ENCODE data around the gene GRIN1.
"Not testable (repeated sequence)": the region's sequence is repeated elsewhere in the genome, so short reads cannot be mapped to it uniquely, and the experiment has no call there.

The GRIN1 gene

DNA sequence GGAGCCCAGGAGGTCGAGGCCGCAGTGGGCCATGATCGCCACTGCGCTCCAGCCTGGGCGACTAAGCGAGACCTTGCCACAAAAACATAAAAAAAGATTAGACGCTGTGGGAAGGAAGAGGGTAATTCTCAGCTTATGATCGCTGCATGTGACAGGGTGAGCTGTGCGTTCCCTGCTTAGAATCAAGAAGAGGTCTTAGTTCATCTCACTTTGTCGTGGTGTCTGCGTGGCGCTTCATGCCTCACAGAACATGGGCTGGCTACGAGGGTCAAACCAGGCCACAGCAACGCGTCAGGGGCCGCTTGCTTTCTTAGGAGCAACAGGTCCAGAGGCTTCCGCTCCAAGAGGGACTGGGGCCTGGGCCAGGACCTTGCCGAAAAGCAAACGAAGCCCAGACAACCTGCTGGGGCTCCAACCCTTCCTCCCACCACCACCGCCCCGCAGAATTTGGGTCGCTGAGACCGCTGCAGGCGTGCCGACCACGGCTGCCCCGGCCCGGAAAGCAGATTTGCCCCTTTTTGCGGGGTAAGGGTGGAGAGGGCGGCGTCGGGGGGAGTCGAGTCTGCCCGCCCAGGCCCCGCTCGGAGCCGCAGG lies 10.0 kb upstream of the GRIN1 start:
- DNase-seq: no peak

DNA sequence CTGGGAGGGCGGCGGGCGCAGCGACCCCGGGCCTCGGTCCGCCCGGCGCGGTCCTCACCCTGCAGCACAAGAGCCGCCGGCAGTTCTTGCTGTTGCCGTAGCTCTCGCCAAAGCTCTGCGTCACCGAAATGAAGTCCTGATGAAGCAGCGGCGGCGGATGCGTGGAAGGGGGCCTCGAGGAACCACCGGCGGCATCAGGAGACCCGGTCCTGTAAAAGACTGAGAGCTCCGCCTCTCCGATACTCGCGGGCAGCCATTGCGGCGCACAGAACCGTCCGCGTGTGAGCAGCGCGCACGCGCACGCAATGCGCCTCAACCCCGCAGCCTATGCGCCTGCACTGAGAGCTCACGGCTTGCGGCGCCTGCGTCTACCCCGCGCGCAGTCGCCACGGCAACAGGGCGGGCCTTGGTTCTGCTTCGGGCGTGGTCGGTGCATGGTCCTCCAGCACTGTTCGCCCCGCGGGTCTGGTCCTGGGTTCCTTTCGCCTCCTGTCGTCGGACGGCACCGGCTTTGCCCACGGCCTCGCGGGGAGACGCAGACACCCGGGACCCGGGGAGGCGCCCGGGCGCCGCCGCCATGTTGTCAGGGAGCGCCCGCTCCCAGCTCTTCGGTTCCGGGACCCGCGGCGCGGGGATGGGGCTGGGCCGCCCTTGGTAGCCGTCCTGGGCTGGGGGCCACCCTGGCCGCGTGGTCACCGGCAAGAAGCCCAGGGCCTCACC lies 9.3 kb upstream of the GRIN1 start:
- DNase-seq: peak; percentile 81

DNA sequence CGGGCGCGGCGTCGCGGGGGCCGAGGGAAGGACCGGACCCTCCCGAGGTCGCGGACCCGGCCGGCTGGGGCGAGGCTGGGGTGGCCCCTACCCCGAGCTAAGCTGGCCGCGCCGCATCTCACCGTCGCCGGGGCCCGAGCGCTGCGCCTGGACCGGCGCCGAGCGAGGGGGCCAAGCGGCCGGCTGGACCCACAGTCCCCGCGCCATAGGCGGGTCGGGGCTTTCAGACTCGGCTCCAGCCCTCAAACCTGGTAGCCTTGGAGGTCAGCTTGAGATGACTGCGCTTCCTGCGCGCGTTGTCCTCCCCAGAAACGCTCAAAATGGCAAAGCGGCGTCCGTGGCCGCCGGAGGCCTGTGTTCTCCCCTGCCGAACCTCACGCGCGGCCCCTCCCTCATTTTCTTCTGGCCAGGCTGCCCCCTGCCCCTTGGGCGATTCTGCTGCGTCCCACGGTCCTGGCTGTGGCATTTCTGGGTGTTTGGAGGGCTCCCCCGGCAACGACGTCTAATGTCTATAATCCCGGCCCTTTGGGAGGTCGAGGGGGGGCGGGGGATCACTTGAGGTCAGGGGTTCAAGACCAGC lies 8.7 kb upstream of the GRIN1 start:
- DNase-seq: no peak

DNA sequence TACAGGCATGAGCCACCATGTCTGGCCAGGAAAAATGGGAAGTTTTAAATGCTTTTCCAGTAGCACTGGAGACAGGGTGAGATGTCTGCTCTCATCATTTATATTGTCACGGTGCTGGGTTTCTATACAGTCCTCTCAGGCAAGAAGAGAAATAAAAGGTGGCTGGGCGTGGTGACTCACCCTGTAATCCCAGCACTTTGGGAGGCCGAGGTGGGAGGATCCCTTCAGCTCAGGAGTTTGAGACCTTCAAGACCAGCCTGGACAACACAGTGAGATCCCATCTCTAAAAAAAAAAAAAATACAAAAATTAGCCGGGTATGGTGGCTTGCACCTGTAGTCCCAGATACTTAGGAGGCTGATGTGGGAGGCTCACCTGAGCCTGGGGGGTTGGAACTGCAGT lies 4.8 kb upstream of the GRIN1 start:
- DNase-seq: no peak

DNA sequence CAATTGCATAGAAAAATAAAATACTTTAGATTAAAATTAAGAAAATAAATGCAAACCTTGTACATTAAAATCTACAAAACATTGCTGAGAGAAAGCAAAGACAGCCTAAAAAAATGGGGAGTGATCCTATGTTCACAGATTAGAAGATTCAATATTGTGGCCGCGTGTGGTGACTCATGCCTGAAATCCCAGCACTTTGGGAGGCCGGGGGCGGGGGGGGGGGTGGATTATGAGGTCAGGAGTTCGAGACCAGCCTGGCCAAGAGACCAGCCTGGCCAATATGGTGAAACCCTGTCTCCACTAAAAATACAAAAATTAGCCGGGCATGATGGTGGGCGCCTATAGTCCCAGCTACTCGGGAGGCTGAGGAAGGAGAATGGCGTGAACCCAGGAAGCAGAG lies 3.8 kb upstream of the GRIN1 start:
- not testable (repeated sequence) for DNase-seq

DNA sequence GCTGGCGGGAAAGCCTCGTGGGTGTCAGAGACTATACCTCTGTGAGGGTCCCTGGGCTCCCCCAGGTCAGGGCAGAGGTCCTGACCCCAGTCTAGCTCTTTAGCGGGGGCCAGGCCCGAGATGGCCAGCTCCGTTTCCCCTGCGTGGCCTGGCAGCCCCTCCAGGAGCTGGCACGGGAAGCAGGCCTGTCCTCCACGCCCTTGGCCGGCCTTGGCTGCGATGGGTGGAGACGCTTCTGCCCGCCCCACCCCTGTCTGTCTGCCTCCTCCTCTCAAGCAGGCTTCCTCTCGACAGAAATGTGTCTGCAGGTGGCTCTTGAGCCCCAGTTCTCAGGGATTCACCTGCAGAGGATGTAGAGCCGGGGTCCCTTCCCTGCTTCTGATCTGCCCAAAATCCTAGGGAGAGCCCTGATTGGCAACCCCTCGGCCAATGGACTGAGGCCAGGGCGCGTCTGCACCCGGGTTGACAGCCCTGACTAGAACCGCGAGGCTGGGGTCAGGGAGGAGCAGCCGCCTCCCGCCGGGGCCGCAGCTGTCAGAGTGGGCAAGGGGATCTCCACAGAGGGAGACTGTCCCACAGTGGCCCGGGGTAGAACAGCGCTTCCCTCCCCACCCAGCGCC lies 2.6 kb upstream of the GRIN1 start:
- no peak for DNase-seq

DNA sequence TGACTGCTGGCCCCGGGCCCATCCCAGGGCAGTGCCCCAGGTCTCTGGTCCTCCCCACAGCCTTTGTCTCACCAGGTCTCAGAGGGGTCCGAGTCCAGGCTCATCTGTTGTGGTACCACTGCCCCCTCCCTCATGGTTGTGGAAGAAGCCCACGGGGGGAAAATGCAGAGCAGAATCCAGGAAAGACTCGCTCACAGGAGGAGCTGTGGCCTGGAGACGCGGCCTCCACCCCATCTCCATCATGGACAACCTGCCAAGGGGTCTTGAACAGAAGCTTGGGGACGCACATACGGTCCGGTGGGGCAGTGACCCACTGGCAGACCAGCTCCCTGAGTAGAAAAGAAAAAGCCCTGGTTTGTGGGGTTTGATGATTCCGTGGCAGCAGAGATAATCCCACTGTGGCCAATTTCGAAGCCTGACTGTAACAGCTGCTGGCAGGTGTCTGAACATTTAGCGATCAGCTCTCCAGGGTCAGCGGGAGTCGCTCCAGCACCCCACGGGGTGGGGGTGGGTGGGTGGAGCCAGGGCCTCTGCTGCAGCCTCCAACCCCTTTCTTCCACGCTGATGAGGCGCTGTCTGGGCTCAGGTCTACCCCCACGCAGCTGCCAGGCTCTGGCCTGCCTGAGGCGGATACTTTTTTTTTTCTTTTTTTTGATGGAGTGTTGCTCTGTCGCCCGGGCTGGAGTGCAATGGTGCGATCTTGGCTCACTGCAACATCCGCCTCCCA lies 1.9 kb upstream of the GRIN1 start:
- no peak for DNase-seq

DNA sequence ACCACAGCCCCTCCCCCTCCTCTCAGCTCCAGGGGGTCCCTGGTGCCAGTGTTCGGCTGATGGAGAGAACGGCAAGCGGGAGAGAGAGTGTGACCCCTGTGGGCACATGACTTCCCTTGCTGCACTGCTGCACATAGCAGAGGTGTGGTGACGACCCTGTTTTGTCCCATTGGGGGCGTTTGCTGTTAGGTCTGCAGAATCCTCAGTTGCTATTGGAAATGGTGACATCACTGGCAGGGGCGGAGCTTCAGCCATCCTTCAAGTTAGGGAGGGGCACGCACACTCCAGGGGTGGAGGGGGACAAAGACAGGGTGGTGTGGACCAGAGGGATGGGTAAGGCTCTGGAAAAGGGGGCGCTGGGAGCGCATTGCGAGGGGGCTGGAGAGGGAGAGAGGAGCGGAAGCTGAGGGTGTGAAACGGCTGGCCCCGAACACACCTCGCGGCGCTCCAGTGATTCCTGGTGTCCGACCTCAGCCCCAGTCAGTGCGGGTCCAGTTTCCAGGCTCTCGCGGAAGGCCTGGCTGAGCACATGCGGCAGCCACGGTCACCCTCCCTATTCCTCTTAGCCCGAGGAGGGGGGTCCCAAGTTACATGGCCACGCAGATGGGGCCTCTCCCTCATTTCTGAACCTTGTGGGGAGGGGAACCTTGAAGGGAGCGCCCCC lies 764 bp upstream of the GRIN1 start:
- DNase-seq: no peak

DNA sequence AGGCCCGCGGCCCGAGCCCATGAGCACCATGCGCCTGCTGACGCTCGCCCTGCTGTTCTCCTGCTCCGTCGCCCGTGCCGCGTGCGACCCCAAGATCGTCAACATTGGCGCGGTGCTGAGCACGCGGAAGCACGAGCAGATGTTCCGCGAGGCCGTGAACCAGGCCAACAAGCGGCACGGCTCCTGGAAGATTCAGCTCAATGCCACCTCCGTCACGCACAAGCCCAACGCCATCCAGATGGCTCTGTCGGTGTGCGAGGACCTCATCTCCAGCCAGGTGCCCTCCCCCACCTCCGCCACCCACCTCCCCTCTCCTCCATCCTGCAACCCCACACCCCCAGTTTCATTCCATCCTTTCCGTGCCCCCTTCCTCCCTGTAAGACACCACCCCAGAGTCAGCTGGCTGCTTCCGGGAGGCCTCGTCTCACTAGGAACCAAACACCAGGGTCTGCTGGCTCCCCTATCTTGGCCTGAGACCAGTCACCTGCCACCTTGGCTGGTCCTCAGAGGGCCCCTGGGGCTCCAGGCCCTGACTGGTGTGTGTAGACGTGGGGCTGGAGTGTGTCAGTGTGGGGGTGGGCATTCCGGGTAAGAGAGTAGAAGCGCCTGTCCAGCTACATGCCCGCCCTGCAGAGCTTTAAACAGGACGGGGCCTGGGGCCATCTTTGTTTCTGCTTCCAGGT lies 655 bp downstream of the GRIN1 start:
- DNase-seq: no peak

DNA sequence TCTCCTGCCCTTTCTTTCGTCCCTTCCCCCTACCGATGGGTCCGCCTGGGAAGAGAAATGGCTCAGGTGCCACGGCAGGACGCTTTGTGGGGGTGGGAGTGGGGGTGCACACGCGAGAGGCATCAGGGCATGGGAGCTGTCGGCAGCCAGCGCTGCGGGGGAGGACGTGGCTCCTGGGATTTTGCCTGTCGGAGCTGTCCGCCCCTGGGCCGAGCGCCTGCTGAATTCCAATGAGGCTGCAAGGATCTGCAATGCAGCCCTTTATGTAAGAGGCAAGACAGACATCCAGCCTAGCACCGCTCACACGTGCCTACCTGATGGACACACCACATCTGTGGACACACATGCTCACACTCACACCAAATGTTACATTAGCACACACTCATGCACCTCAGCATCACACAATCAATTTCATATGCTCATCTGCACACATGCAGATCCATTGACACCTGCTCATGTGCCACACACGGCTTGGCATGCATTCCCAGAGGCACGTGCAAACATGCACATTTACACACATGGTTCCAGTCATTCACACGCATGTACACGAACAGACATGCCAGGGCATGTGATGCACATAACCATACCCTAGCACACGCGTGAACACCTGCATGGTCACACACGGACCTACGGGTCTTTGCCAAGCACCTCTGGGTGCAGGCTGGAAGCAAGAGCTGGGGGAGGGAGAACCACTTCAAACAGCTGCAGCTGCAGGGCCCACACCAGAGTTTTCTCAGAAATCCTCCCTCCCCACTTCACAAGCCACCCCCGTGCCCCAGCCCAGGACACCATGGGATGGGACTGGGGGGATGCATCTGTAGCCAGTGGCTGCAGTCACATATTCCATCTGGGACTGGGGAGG lies 1.4 kb downstream of the GRIN1 start:
- DNase-seq: no peak

DNA sequence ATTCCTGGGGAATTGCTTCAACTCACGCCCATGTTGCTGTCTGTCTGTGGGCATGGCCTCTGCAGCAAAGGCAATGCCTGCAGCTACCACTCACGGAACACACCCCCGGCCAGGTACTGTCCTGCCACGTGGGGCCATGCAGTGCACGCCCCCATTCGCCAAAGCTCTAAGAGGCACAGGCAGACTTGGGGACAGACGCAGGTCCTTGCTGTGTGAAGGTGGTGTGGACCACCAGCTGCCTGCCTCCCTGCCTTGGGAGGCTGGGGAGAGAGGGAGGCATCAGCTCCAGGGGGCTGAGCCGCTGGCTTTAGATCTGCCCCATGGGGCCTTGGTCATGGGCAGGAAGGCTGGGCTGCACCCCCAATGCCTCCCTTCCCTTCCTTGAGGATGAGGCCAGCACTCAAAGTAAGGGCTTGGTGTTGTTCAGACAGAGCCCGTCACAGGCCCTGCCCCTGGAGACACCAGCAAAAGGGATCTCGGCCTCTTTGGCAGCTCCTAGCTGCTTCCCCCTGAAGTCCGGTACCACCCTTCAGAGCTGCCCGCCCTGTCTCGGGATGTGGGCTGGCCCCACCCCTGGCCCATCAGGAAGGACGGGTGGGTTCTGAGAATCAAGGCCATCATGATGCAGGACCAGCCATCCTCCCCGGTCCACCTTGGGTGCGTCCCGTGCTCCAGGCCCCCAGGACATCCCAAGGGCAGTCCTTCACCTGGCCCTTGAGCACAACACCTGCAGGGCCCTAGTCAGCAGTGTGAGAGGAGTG lies 2.3 kb downstream of the GRIN1 start:
- DNase-seq: no peak

DNA sequence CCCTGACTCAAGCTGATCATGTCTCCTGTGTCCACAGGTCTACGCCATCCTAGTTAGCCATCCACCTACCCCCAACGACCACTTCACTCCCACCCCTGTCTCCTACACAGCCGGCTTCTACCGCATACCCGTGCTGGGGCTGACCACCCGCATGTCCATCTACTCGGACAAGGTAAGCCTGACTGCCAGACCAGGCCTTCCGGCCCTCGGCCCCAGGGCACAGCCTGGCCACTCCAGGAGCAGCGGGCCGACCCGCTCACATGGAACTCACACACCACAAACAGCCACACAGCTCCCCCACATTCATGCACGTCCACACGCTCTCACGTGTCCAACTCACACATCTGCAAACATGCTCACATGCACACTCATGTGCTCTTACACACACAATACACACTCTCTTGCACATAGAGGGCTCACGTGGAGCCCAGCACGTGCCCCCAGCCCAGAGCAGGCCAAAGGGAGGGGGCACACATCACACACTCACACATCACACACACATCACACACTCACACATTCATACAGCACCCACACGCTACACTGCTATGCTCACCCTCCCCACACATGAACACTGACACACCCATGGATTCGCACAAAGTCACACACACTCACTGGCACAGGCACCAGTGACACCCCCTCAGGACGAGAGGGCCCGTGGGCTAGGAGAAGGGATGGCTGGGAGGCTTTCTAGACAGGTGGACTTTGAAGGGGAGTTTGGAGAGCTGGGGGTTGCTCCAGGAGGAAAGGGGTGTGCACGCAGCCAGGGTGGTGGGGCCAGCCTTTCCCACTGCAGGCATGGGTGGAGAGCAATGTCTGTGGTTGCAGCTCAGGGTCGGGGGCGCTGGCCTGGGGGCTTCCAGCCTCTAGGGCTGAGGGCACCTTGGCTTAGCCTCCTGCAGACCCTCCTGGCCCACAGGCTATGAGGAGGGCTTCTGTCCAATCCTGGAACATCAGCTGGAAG lies 3.3 kb downstream of the GRIN1 start:
- DNase-seq: no peak

DNA sequence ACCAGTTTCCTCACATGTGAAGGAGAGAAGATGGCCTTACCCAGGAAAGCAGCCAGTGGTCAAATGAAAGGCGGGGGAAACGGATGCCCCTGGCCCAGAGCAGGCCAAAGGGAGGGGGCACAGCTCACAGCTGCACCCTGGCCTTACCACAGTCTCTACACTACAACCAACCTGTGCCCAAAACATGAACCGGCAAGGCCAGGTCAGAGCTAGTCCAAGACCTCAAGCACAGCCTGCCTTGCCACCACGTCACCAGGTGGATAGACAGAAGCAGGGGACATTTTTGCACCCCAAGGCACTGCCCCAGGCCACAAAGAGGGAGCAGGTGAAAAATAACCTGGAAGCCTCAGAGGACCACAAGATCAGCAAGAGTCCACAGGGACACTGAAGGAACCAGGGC lies 4.5 kb downstream of the GRIN1 start:
- DNase-seq: no peak

DNA sequence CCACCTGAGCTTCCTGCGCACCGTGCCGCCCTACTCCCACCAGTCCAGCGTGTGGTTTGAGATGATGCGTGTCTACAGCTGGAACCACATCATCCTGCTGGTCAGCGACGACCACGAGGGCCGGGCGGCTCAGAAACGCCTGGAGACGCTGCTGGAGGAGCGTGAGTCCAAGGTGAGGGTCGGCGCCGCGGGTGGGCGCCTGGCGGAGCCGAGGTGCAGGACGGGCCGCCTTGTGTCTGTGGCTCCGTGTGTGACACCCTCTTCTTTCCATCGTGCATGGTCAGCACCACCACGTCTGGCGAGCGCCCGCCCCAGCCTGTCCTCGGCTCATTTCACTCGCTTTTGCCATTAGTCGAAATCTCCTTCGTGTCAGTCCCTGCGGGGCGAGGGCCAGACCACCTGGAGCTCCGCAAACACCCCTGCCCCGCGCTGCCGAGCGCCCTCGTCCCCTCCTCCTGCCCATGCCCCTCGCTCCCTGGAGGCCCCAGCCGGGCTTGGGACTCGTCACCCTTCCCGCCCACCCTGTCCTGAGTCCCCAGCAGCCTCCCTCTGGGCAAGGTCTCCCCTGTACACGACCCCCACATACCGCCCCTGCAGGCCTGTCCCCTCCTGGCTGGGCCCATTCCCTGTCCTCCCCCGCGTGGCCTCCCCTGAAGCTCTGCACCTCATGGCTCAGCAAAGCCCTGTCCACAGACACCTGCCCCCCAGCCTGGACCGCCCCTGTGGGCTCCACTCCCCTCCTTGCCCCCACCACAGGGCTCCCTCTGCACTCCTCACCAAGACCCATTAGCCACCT lies 7.0 kb downstream of the GRIN1 start:
- no peak for DNase-seq

DNA sequence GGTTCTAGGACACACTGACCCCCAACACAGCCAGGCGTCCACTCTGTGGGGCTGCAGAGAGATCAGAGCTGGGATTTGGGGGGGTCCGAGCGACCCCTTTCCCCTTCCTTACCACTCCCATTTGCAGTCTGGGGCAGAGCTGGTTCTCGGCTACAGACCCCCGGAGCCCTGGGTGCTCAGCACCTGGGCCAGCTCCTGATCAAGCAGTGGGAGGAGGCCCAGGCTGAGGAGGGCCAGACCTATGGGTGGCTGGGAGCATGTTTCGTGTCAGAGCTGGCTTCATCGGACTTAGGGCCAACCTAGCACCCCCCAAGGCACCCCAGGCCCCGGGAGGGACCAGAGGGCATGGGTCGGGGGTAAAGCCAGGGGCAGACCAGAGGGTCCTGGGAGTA lies 7.6 kb downstream of the GRIN1 start:
- DNase-seq: no peak

DNA sequence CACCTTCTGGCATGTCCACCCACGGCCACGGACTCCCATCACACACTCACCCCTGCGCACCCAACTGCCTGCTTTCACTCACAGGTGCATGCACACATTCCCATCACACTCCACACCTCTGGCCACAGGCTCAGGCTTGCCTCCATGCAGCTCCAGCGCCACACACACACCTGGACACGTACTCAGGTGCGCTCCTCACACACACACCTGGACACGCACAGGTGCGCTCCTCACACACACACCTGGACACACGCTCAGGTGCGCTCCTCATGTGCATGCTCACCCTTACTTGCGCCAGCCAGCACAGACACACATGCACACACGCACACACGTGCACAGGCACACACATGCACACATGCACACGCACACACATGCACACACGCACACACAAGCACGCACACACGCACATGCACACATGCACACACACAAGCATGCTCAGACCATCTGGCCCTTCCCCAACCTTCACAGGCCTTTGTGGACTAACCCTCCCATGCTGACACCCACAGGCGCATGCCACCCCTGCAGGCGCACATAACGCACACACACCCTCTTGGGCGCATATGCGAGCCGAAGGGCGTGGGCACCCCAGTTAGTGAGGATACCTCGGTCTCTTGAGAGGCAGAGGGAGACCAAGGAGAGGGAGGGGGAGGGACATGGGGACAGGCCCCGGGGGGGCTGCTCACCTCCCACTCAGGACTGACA lies 8.3 kb downstream of the GRIN1 start:
- DNase-seq: no peak

DNA sequence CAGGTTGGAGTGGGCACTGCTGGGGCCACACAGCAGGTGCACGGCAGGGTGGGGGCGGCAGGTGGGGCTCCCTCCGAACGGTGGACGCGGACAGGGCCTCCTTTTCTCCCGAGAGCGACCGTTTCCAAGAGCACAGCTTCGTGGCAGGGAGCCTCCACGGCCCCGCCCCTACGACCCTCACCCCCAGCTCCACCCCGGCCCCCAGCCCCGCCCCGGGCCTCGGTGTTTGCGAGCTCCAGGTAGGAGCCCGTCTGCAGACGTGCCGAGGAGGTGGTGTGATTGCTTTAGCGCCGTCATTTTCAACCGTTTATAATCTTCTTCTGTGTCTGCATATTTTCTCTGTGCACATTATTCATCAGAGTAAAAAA lies 8.8 kb downstream of the GRIN1 start:
- DNase-seq: no peak

DNA sequence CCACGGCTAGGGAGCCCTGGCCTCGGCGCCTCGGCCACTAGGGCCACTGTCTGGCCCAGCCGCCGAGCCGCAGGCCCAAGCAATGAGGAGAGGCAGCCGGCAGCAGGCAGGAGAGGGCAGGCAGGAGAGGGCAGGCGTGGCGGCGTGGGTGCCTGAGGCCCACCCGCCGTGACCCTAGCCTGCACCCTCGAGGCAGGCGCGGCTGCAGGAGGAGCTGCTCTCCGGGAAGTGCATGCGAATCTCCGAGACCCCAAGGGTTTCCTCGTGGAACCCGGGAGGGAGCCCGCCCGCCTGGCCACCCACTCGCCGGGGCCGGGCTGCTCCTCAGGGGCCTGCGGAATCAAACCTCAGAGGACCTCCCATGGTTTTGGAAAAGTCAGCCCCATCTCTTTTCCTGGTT lies 9.3 kb downstream of the GRIN1 start:
- no peak for DNase-seq
